Measurements from ENCODE around the gene FBLL1. TPM values are rescaled to one million over a fixed set of nuclear protein-coding genes. Genes with fewer than 3 reads are reported as not detected.

The FBLL1 gene
- under 1 TPM in 3 of 6 experiments, not detected in 3; 0.26 to 0.49 (median 0.38) TPM for total RNA-seq
- long read RNA-seq = 0 reads

DNA sequence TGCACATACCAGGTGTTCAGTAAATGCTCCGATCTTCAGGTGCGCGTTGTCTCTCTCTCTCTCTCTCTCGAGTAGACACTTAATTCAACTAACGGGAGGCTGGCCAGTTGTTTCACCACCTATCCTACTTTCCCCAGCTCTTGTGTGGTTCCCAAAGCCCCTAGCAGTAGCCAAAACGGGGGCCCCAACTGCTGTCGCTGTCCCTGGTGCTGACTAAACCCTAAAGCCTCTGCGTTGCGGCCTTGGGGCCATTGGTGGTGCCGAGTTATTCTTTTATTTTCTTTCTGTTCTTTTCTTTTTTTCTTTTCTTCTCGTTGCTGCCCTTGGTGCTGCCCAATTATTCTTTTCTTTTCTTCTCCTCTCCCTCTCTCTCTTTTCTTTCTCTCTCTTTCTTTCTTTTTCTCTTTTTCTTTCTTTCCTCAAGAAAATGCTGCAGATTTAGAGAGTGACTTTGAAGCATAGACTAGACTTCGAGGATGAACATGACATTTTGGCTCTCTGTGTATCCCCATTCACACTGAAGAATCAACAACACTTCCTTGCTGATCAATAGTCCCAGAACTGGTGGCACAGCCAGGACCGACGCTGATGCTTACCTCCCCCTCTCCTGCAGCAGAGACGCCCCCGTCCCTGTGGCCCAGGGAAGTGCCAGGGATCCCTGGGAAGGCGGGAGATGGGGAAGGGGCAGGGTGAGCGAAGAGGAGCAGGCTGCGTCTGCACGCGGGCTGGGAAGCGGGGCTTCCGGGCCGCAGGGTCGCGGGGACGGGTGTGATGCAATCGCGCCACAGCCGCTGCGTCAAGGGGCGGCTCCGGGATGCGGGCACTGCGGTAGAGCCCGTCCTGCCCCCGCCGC lies at the start of gene FBLL1:
FBLL1 (plus strand) TSS at position 785 of the 853 bp plus-strand sequence. CDS start 200 bp downstream, outside the sequence.
- WGBS (ENCODE audit: insufficient coverage, low coverage, low lambda C conversion rate, missing lambda C conversion rate) = 32% methylated on average over 13 of the region's 38 CpGs
- Histone ChIP-seq H3K9me3 (no peaks in the 10 kb centered on the region), H3K27ac (no peak within 1 kb of the TSS), H3K4me3 (peak within 1 kb of the TSS; percentile 29 to 35 (median 30)), H3K4me1 (peaks cover 0 to 5% (median 0%) of the 10 kb centered on the region in 4 donors), H3K36me3 (no peaks in the 10 kb centered on the region), H3K27me3 (no peaks in the 10 kb centered on the region)
- ATAC-seq = peak in 3 of 4 donors; percentile 34 to 63 (median 55)
- TF ChIP-seq POLR2A (IDR thresholded peaks at IDR 0.05) (no peak), CTCF (IDR thresholded peaks at IDR 0.05) (no peak)
- intact Hi-C loops (cut with DNase I) = no loop called here
- DNase-seq = peak in 1 of 3 donors; percentile 28

DNA sequence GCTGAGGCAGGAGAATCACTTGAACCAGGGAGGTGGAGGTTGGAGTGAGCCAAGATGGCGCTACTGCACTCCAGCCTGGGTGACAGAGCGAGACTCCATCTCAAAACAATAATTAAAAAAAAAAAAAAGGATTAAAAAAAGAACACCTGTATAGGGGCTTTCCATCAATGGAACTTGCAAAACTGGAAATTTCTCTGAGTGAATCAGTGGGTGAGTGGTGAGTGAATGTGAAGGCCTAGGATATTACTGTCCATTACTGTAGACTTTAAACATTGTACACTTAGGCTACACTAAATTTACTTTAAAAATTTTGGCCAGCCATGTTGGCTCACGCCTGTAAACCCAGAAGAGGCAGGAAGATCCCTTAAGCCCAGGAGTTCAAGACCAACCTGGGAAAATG lies 48.5 kb upstream of the FBLL1 start:
- no peak overlapping the region for H3K4me3 ChIP-seq
- intact Hi-C loops (cut with DNase I) = no loop called here
- no peaks in the 10 kb centered on the region for H3K9me3 ChIP-seq
- DNase-seq (no peak), ATAC-seq (no peak)
- no peak overlapping the region for H3K27ac ChIP-seq
- TF ChIP-seq POLR2A (IDR thresholded peaks at IDR 0.05) = no peak
- TF ChIP-seq CTCF (IDR thresholded peaks at IDR 0.05) = no peak
- H3K36me3 ChIP-seq = no peaks in the 10 kb centered on the region
- H3K4me1 ChIP-seq = no peaks in the 10 kb centered on the region
- WGBS (ENCODE audit: insufficient coverage, low coverage, low lambda C conversion rate, missing lambda C conversion rate) = 86% methylated on average over 3 of the region's 3 CpGs
- no peaks in the 10 kb centered on the region for H3K27me3 ChIP-seq

- WGBS (ENCODE audit: insufficient coverage, low coverage, low lambda C conversion rate, missing lambda C conversion rate) = 40% methylated on average over 4 of the region's 4 CpGs
- DNase-seq = no peak
- Histone ChIP-seq H3K4me3 (no peak overlapping the region), H3K27me3 (no peaks in the 10 kb centered on the region), H3K9me3 (no peaks in the 10 kb centered on the region), H3K27ac (no peak overlapping the region), H3K36me3 (no peaks in the 10 kb centered on the region), H3K4me1 (no peaks in the 10 kb centered on the region)
- TF ChIP-seq POLR2A (IDR thresholded peaks at IDR 0.05) = no peak
- no peak for TF ChIP-seq CTCF (IDR thresholded peaks at IDR 0.05)
- ATAC-seq = no peak
- intact Hi-C loops (cut with DNase I) = no loop called here
These were observed 47.7 kb upstream of the FBLL1 start for GRCh38 chr5:168481330-168481788.

DNA sequence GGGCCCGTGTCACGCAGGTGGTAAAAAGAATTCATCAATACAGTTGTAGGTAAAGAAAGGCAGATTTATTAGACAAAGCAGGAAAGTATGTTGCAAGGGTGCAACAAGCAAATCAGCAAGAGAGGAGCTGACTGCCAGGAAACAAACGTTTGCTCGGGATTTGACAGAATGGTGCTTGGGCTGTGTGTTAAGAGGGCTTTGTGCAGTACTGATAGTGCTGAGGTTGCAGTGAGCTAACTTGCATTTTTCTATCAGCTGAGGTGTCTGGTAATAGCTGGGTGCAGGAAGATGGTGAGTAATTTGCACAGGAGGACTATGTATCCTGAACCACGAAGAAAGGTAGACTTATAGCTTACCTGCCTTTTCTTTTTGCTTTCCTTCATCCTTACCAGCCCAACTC lies 46.7 kb upstream of the FBLL1 start:
- Histone ChIP-seq H3K27me3 (no peaks in the 10 kb centered on the region), H3K9me3 (no peaks in the 10 kb centered on the region), H3K36me3 (no peaks in the 10 kb centered on the region), H3K27ac (no peak overlapping the region), H3K4me3 (no peak overlapping the region), H3K4me1 (peaks cover 0 to 3% (median 1%) of the 10 kb centered on the region in 4 donors)
- no peak for DNase-seq
- intact Hi-C loops (cut with DNase I) = no loop called here
- ATAC-seq = no peak
- WGBS (ENCODE audit: insufficient coverage, low coverage, low lambda C conversion rate, missing lambda C conversion rate) = 55% methylated on average over 5 of the region's 5 CpGs
- no peak for TF ChIP-seq POLR2A (IDR thresholded peaks at IDR 0.05)
- TF ChIP-seq CTCF (IDR thresholded peaks at IDR 0.05) = no peak

Measured in right lobe of liver (tissue), 6 donors.